B cell (primary cell): Measurements from ENCODE around the gene TBC1D32.
"Not testable (repeated sequence)": the region's sequence is repeated elsewhere in the genome, so short reads cannot be mapped to it uniquely, and the experiment has no call there.

Experiments
- EZH2 ChIP-seq: IDR thresholded peaks from 2 replicates; pipeline ENCODE4 v1.6.1; 2012; ENCODE audit warnings: borderline replicate concordance, low read depth, mild to moderate bottlenecking, moderate library complexity, low read length; ENCODE audit not compliant: insufficient read depth, poor library complexity, severe bottlenecking
- TF ChIP-seq, protein P1 (sequence below): fragments of 200-600 bp; IDR thresholded peaks from one replicate; pipeline ENCODE4 v1.8.0; 2022; ENCODE audit warnings: antibody characterized with exemption, mild to moderate bottlenecking

DNA sequence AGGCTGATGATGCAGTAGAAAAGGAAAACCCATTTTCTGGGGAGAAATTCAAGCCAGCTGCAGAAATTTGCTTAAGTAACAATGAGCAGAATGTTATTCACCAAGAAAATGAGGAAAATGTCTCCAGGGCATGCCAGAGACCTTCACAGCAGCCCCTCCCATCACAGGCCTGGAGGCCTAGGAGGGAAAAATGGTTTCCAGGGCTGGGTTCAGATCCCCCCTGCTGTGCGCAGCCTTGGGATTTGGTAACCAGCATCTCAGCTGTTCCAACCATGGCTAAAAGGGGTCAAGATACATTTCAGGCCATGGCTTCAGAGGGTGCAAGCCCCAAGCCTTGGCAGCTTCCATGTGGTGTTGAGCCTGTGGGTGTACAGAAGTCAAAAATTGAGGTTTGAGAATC lies 265.5 kb downstream of the TBC1D32 start:
- TF ChIP-seq EZH2: not testable (repeated sequence)
- TF ChIP-seq, protein P1, sequence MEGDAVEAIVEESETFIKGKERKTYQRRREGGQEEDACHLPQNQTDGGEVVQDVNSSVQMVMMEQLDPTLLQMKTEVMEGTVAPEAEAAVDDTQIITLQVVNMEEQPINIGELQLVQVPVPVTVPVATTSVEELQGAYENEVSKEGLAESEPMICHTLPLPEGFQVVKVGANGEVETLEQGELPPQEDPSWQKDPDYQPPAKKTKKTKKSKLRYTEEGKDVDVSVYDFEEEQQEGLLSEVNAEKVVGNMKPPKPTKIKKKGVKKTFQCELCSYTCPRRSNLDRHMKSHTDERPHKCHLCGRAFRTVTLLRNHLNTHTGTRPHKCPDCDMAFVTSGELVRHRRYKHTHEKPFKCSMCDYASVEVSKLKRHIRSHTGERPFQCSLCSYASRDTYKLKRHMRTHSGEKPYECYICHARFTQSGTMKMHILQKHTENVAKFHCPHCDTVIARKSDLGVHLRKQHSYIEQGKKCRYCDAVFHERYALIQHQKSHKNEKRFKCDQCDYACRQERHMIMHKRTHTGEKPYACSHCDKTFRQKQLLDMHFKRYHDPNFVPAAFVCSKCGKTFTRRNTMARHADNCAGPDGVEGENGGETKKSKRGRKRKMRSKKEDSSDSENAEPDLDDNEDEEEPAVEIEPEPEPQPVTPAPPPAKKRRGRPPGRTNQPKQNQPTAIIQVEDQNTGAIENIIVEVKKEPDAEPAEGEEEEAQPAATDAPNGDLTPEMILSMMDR: not testable (repeated sequence)
